Endothelial cell (in vitro differentiated cells): ENCODE measurements around the gene CAPZB. TPM values are rescaled to one million over a fixed set of nuclear protein-coding genes. Genes with fewer than 3 reads are reported as not detected.
"Not testable (repeated sequence)": the region's sequence is repeated elsewhere in the genome, so short reads cannot be mapped to it uniquely, and the experiment has no call there.

Experiments
- DNase-seq: peaks from one replicate; pipeline ENCODE4 v3.0.0; 2021; ENCODE audit warnings: low spot score
- H3K27ac Mint-ChIP-seq: one replicate; pipeline ENCODE4 v1.8.0; 2021; ENCODE audit warnings: mixed read lengths, inconsistent platforms; ENCODE audit not compliant: unreplicated experiment
- H3K27me3 Mint-ChIP-seq: one replicate; pipeline ENCODE4 v1.8.0; 2021; ENCODE audit warnings: mild to moderate bottlenecking, moderate library complexity, mixed read lengths, inconsistent platforms; ENCODE audit not compliant: unreplicated experiment
- H3K36me3 Mint-ChIP-seq: one replicate; pipeline ENCODE4 v1.8.0; 2021; ENCODE audit warnings: mild to moderate bottlenecking, low read depth, mixed read lengths, inconsistent platforms; ENCODE audit not compliant: unreplicated experiment
- H3K4me1 Mint-ChIP-seq: one replicate; pipeline ENCODE4 v1.8.0; 2021; ENCODE audit warnings: mild to moderate bottlenecking, mixed read lengths, inconsistent platforms; ENCODE audit not compliant: unreplicated experiment
- H3K4me3 Mint-ChIP-seq: one replicate; pipeline ENCODE4 v1.8.0; 2021; ENCODE audit warnings: mild to moderate bottlenecking, mixed read lengths, inconsistent platforms; ENCODE audit not compliant: unreplicated experiment
- H3K9me3 Mint-ChIP-seq: one replicate; pipeline ENCODE4 v1.8.0; 2021; ENCODE audit warnings: mixed read lengths, inconsistent platforms; ENCODE audit not compliant: unreplicated experiment
- total RNA-seq: library from RNA; stranded (reverse); fragmentation: NEBNext Ultra II Directional; extraction: Animal tissue kit (Norgen Biotek cat#: 25700); gene quantifications from one replicate; pipeline ENCODE4 v1.2.1, GENCODE V29; 2021; ENCODE audit not compliant: unreplicated experiment
- TF ChIP-seq, protein P1 (sequence below): fragments of 200-600 bp; sonication (generic); IDR thresholded peaks from one replicate; pipeline ENCODE4 v1.5.0; 2021; ENCODE audit warnings: antibody characterized with exemption; ENCODE audit not compliant: unreplicated experiment

The CAPZB gene
- total RNA-seq, 1 donor from 2014 or later: 414 TPM

DNA sequence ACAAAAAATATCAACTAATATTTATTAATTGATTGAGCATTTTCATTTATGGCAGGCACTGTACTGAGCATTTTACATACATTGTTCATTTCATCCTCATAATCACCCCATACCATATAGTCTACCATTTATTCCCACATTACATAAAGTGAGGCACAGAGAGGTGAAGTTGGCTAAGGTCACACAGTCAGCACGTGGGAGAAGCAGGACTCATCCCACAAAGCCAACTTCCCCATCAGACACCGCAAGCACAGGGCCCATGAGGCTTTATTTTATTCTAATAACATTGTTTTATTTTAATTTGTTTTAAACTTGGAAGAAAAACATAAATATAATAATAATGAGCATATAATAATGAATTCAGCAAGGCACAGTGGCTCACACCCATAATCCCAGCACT, 43.1 kb upstream of the CAPZB start:
- Mint-ChIP-seq H3K4me1 (no peaks in the 10 kb centered on the region), H3K27me3 (no peaks in the 10 kb centered on the region), H3K36me3 (no peaks in the 10 kb centered on the region), H3K27ac (no peak overlapping the region), H3K4me3 (no peak overlapping the region), H3K9me3 (no peaks in the 10 kb centered on the region)
- no peak for DNase-seq
- TF ChIP-seq, protein P1, sequence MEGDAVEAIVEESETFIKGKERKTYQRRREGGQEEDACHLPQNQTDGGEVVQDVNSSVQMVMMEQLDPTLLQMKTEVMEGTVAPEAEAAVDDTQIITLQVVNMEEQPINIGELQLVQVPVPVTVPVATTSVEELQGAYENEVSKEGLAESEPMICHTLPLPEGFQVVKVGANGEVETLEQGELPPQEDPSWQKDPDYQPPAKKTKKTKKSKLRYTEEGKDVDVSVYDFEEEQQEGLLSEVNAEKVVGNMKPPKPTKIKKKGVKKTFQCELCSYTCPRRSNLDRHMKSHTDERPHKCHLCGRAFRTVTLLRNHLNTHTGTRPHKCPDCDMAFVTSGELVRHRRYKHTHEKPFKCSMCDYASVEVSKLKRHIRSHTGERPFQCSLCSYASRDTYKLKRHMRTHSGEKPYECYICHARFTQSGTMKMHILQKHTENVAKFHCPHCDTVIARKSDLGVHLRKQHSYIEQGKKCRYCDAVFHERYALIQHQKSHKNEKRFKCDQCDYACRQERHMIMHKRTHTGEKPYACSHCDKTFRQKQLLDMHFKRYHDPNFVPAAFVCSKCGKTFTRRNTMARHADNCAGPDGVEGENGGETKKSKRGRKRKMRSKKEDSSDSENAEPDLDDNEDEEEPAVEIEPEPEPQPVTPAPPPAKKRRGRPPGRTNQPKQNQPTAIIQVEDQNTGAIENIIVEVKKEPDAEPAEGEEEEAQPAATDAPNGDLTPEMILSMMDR: no peak

DNA sequence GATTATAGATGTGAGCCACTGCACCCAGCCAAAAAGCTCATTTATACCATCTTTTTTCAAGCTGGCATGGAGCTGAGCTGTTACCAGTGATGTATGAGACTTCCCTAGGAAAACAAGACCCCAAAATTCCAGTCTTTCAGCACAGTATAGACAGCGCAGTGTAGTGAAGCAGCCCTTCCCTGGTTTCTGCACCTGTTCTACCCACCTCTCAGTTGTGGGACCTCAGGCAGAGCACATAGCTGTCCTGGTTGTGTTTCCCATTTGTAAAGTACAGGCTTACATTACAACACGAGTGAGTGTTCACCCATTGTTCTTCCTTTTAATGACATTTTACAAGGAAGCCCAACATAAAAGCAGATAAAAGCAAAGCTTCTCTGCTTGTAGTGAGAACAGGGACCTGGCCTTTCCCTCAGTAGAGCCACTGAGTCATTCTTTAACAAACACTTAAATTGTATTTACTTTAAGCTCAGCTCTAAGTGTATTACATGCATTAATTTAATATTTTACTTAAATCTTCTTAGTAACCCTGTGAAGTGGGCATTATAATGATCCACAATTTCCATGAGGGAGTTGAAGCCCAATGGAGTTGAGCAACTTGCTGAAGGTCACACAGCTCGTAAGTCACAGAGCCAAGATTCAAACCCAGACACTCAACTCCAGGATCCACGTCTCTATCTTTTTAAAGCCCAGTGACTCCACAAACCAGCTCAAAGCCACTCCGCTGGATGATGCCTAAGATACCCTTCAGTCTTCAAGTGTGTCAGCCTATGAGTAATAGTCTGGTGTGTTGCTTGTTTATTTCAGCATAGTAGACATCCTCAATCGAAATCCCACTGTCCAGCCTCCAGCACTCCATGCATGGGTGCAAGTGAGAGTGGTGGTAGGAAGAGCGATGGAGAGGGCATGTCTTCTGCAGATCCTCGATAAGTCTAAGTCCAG, 40.5 kb upstream of the CAPZB start:
- no peaks in the 10 kb centered on the region for H3K4me1 Mint-ChIP-seq
- H3K9me3 Mint-ChIP-seq: no peaks in the 10 kb centered on the region
- no peaks in the 10 kb centered on the region for H3K27me3 Mint-ChIP-seq
- DNase-seq: no peak
- H3K27ac Mint-ChIP-seq: no peak overlapping the region
- no peak overlapping the region for H3K4me3 Mint-ChIP-seq
- peaks cover 4% of the 10 kb centered on the region for H3K36me3 Mint-ChIP-seq
- TF ChIP-seq, protein P1: no peak

DNA sequence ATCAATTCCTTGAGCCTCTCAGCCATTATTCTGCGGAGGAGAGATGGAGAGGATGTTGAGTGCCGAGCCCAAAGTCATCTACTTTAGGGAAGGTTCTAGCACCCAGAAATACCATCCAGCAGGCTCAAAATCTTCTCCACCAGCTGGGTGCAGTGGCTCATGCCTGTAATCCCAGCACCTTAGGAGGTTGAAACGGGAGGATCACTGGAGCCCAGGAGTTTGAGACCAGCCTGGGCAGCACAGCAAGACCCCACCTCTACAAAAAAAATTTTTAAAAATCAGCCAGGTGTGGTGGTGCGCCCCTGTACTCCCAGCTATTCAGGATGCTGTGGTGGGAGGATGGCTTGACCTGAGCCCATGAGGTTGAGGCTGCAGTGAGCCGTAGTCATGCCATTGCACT, 39.5 kb upstream of the CAPZB start:
- Mint-ChIP-seq H3K27ac (no peak overlapping the region), H3K4me3 (no peak overlapping the region), H3K9me3 (no peaks in the 10 kb centered on the region), H3K36me3 (peaks cover 4% of the 10 kb centered on the region), H3K27me3 (no peaks in the 10 kb centered on the region), H3K4me1 (no peaks in the 10 kb centered on the region)
- DNase-seq: no peak
- TF ChIP-seq, protein P1: no peak

DNA sequence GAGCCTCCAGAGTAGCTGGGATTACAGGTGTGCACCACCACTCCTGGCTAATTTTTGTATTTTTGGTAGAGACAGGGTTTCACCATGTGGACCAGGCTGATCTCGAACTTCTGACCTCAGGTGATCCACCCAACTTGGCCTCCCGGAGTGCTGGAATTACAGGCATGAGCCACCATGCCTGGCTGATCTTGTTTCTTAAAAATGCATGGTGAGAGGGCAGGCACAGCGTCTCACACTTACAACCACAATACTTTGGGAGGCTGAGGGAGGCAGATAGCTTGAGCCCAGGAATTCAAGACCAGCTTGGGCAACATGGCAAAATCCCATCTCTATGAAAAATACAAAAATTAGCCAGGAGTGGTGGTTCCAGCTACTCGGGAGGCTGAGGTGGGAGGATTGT, 37.2 kb upstream of the CAPZB start:
- H3K36me3 Mint-ChIP-seq, H3K27ac Mint-ChIP-seq, H3K4me1 Mint-ChIP-seq, H3K27me3 Mint-ChIP-seq, H3K9me3 Mint-ChIP-seq, DNase-seq, H3K4me3 Mint-ChIP-seq: not testable (repeated sequence)

DNA sequence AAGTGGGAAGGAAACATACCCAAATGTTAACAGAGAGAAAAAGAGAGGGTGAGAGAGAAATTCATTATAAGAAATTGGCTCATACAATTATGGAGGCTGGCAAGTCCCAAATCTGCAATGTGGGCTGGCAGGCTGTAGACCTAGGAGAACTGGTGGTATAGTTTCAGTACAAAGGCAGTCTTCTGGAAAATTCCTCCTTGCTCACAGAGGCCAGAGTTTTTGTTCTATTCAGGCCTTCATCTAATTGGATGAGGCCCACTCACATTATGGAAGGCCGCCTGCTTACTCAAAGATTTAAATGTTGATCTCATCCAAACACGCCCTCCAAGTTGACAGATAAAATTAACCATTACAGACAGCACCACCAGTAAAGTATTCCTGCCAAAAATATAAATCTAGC, 36.1 kb upstream of the CAPZB start:
- no peaks in the 10 kb centered on the region for H3K4me1 Mint-ChIP-seq
- no peaks in the 10 kb centered on the region for H3K9me3 Mint-ChIP-seq
- no peak for DNase-seq
- H3K27me3 Mint-ChIP-seq: no peaks in the 10 kb centered on the region
- no peak overlapping the region for H3K27ac Mint-ChIP-seq
- peaks cover 4% of the 10 kb centered on the region for H3K36me3 Mint-ChIP-seq
- TF ChIP-seq, protein P1: no peak
- no peak overlapping the region for H3K4me3 Mint-ChIP-seq
